K562 (cell line): ENCODE measurements around the gene RNF144A.

Experiments
- HDAC1 ChIP-seq, 2 experiments: fragments of 450-650 bp; IDR thresholded peaks; 2 replicates each; pipeline ENCODE4 v1.6.1; 2016 to 2017; ENCODE audit warnings: inconsistent platforms in 1 of 2, mild to moderate bottlenecking in 1 of 2, moderate library complexity in 1 of 2
- MTA1 ChIP-seq: fragments of 450-650 bp; IDR thresholded peaks from 2 replicates; pipeline ENCODE4 v1.6.1; 2017; ENCODE audit warnings: borderline replicate concordance
- STAT5A ChIP-seq: IDR thresholded peaks from 2 replicates; pipeline ENCODE4 v1.6.1; 2012; ENCODE audit warnings: low read length, inconsistent platforms, borderline replicate concordance
- TOE1 ChIP-seq, 2 experiments: fragments of 450-650 bp in 1 of 2; sonication (generic) in 1 of 2; formaldehyde crosslinking in 1 of 2; IDR thresholded peaks; 2 replicates each; pipeline versions ENCODE4 v1.7.1 to v1.8.0; 2016 to 2022; ENCODE audit warnings: borderline replicate concordance in 2 of 2, mild to moderate bottlenecking in 2 of 2, antibody characterized with exemption in 1 of 2, inconsistent platforms in 1 of 2, low read depth in 1 of 2, missing genetic modification reagents in 1 of 2, moderate library complexity in 1 of 2
- ZNF785 ChIP-seq: fragments of 250-450 bp; sonication (Bioruptor Pico); IDR thresholded peaks from 2 replicates; pipeline ENCODE4 v1.4.0; 2020; ENCODE audit warnings: mild to moderate bottlenecking
- ZZZ3 ChIP-seq: fragments of 450-650 bp; IDR thresholded peaks from 2 replicates; pipeline ENCODE4 v1.6.1; 2016; ENCODE audit warnings: antibody characterized with exemption, mild to moderate bottlenecking, moderate library complexity

DNA sequence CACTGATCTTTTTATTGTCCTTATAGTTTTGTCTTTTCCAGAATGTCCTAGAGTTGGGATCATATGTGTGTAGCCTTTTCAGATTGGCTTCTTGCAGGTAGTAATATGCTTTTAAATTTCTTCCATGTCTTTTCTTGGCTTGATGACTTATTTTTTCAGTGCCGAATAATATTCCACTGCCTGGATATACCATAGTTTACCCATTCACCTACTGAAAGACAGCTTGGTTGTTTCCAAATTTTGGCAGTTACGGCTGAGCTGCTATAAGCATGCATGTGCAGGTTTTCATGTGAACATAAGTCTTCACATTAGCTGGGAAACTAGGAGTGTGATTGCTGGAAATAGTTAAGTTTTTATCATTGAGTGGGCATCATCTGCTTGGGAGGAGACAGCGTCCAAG lies 73.7 kb downstream of the RNF144A start:
- TF ChIP-seq MTA1 = no peak
- no peak for TF ChIP-seq STAT5A
- TF ChIP-seq ZNF785 (CRISPR knock-in tag) = no peak
- TF ChIP-seq TOE1 (IDR thresholded peaks at IDR 0.05; ENCODE audit: borderline replicate concordance) = no peak
- TF ChIP-seq TOE1 (CRISPR knock-in tag; IDR thresholded peaks at IDR 0.05; ENCODE audit: borderline replicate concordance, low read depth) = no peak
- no peak for TF ChIP-seq HDAC1 (IDR thresholded peaks at IDR 0.05)
- no peak for TF ChIP-seq ZZZ3
